Measurements from ENCODE around the gene PLEKHA5. TPM values are rescaled to one million over a fixed set of nuclear protein-coding genes. Genes with fewer than 3 reads are reported as not detected.

PLEKHA5 gene
- total and polyA plus RNA-seq, 7 donors, result 0.52 to 3.3 (median 0.80) TPM

DNA sequence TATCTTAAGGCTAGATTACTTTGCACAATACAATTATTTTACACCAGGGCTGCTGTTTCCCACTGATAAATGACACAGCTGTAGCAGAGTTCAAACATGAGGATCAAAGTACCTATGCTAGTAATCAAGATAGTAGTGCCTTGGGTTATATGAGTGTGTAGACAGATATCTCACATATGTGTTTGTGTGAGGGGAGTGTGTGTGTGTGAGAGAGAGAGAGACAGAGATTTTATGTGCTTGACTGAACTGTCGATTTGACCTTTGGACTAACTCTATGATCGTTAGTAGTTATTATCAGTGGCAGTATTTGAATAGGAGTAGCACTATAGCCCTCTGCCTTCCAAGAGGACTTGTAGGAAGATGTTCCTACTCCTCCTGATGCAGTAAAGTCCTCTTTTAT, 15.5 kb downstream of the PLEKHA5 start:
- intact Hi-C loops (cut with DNase I), result no loop called here
- DNase-seq (no peak), ATAC-seq (no peak)
- no peaks in the 10 kb centered on the region for H3K36me3 ChIP-seq (ENCODE audit: insufficient read depth in 1 of 2, low read depth in 1 of 2)
- no peaks in the 10 kb centered on the region for H3K27me3 ChIP-seq (ENCODE audit: insufficient read depth in 3 of 3, low read length in 2 of 3)
- H3K9me3 ChIP-seq, result no peaks in the 10 kb centered on the region
- TF ChIP-seq, protein P1, sequence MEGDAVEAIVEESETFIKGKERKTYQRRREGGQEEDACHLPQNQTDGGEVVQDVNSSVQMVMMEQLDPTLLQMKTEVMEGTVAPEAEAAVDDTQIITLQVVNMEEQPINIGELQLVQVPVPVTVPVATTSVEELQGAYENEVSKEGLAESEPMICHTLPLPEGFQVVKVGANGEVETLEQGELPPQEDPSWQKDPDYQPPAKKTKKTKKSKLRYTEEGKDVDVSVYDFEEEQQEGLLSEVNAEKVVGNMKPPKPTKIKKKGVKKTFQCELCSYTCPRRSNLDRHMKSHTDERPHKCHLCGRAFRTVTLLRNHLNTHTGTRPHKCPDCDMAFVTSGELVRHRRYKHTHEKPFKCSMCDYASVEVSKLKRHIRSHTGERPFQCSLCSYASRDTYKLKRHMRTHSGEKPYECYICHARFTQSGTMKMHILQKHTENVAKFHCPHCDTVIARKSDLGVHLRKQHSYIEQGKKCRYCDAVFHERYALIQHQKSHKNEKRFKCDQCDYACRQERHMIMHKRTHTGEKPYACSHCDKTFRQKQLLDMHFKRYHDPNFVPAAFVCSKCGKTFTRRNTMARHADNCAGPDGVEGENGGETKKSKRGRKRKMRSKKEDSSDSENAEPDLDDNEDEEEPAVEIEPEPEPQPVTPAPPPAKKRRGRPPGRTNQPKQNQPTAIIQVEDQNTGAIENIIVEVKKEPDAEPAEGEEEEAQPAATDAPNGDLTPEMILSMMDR (IDR thresholded peaks at IDR 0.05), result no peak
- WGBS, 3 donors, result 83 to 94% (median 84%) methylated on average over 2 of the region's 2 CpGs
- H3K27ac ChIP-seq, result no peak overlapping the region
- no peak overlapping the region for H3K4me3 ChIP-seq
- no peaks in the 10 kb centered on the region for H3K4me1 ChIP-seq

DNA sequence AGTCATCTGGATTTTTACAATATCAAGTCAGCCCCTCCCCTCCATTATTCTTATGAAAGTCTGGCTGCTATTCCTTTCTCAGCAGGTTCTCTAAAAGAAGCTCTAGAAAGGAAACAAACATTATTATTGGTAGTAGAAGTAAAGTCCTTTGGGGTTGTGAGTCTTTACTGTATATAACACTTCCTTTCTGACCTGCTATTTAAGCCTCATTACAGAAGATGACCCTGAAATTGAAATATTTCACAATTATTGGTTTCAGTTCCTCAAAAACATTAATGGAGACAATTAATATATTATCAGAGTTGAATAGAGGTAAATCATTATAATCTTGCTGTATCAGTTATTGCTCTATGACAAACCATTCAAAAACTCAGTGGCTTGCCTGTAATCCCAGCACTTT, 19.3 kb downstream of the PLEKHA5 start:
- TF ChIP-seq, protein P1 (IDR thresholded peaks at IDR 0.05), result no peak
- H3K9me3 ChIP-seq, result no peaks in the 10 kb centered on the region
- H3K36me3 ChIP-seq (ENCODE audit: insufficient read depth in 1 of 2, low read depth in 1 of 2), result no peaks in the 10 kb centered on the region
- ATAC-seq (no peak), DNase-seq (no peak)
- intact Hi-C loops (cut with DNase I), result no loop called here
- H3K27ac ChIP-seq, result no peak overlapping the region
- no peaks in the 10 kb centered on the region for H3K27me3 ChIP-seq (ENCODE audit: insufficient read depth in 3 of 3, low read length in 2 of 3)
- no peaks in the 10 kb centered on the region for H3K4me1 ChIP-seq
- no peak overlapping the region for H3K4me3 ChIP-seq

DNA sequence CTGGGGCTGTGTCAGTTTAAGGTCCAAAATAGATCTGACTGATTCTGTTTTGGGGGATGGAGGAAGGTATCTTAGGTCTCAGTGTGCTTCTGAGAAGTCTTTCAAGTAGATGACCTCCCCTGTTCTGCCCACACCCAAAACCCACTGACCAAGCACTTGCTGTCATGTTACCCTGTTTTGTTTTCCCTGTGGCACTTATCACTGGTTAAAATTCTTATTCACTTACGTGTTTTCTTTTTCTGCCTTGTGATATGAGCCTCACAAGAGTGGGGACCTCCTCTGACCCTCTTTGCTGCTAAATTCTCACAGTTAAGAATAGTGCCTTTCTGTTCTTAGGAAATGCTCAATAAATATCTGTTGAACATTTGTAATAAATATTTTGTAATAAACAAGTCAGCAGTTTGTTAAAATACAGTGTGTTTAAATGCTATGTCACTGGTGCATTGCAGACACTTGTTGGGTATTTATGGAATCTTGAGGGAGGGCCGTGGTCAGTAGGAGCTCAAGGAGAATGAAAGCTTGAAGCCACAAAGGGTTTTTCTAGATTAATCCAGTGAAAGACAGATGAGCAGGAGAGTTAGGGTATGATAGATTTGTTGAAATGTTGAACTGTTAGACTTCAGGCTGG, 20.9 kb downstream of the PLEKHA5 start:
- Histone ChIP-seq H3K4me1 (no peaks in the 10 kb centered on the region), H3K27ac (no peak overlapping the region)

DNA sequence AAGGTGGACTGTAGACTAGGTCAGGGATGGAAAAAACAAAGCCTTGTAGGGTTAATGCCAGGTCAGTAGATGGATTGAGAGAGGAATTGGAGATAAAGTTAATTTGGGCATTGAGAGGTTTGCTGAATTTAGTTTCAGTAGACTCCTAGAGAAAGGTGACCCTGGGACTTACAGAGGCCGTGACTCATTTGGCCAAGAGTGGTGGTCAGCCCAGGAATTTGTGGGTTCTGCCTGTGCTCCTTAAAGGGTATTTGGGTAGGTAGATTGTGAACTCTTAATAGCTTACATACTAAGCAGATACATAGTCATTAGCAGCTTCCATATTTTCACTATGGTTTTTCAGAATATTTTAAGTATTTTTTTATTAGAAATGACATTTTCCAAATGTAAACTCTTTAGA, 21.8 kb downstream of the PLEKHA5 start:
- H3K4me1 ChIP-seq, result no peaks in the 10 kb centered on the region
- H3K9me3 ChIP-seq, result no peaks in the 10 kb centered on the region
- intact Hi-C loops (cut with DNase I), result no loop called here
- no peaks in the 10 kb centered on the region for H3K36me3 ChIP-seq (ENCODE audit: insufficient read depth in 1 of 2, low read depth in 1 of 2)
- no peak overlapping the region for H3K27ac ChIP-seq
- no peak overlapping the region for H3K4me3 ChIP-seq
- no peak for ATAC-seq
- no peak for DNase-seq
- TF ChIP-seq, protein P1 (IDR thresholded peaks at IDR 0.05), result no peak
- 91 to 100% (median 100%) methylated on average over 1 of the region's 1 CpG for WGBS, 3 donors
- H3K27me3 ChIP-seq (ENCODE audit: insufficient read depth in 3 of 3, low read length in 2 of 3), result no peaks in the 10 kb centered on the region

More for the DNA sequence above, 20.9 kb downstream of the PLEKHA5 start:
- Histone ChIP-seq H3K9me3 (no peaks in the 10 kb centered on the region), H3K36me3 (ENCODE audit: insufficient read depth in 1 of 2, low read depth in 1 of 2) (no peaks in the 10 kb centered on the region), H3K27me3 (ENCODE audit: insufficient read depth in 3 of 3, low read length in 2 of 3) (no peaks in the 10 kb centered on the region), H3K4me3 (no peak overlapping the region)
- WGBS, 3 donors, result 83 to 92% (median 87%) methylated on average over 2 of the region's 2 CpGs
- intact Hi-C loops (cut with DNase I), result no loop called here
- DNase-seq, result no peak
- ATAC-seq, result no peak
- TF ChIP-seq, protein P1 (IDR thresholded peaks at IDR 0.05), result no peak

DNA sequence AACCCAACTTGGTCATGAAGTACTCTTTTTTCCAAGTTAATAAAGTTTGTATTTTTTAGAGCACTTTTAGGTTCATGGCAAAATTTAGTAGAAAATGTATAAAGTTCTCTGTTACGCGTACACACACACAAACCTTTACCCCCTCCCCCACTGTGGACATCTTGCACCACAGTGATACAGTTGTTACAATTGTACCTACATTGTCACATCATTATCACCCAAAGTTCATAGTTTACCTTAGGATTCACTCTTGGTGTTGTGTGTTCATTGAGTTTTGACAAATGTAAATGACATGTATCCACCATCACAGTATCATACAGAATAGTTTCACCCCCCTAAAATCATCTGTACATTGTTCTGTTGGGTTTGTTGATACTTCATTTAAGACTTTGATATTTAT, 23.9 kb downstream of the PLEKHA5 start:
- Histone ChIP-seq H3K4me3 (no peak overlapping the region), H3K36me3 (ENCODE audit: insufficient read depth in 1 of 2, low read depth in 1 of 2) (no peaks in the 10 kb centered on the region), H3K27ac (no peak overlapping the region), H3K27me3 (ENCODE audit: insufficient read depth in 3 of 3, low read length in 2 of 3) (no peaks in the 10 kb centered on the region), H3K4me1 (no peaks in the 10 kb centered on the region), H3K9me3 (no peaks in the 10 kb centered on the region)
- intact Hi-C loops (cut with DNase I), result no loop called here
- TF ChIP-seq, protein P1 (IDR thresholded peaks at IDR 0.05), result no peak
- ATAC-seq (no peak), DNase-seq (no peak)
- whole genome bisulfite sequencing, 3 donors, result 47 to 50% (median 49%) methylated on average over 2 of the region's 2 CpGs
